CD14-positive monocyte (primary cell): ENCODE results near the gene LPIN1. TPM values are rescaled to one million over a fixed set of nuclear protein-coding genes. Genes with fewer than 3 reads are reported as not detected.
A peak's percentile ranks its signal among the peaks of the same experiment; 100 is the strongest.

Experiments used
- DNase-seq, 3 donors: peaks; one replicate each; pipeline ENCODE4 v3.0.0-alpha.2; 2011 to 2022
- H2AFZ ChIP-seq: 2 replicates; pipeline ENCODE4 v1.6.0; 2012; ENCODE audit warnings: mild to moderate bottlenecking, low read depth, low read length, inconsistent platforms; ENCODE audit not compliant: insufficient read depth, poor library complexity, severe bottlenecking
- H3K27ac ChIP-seq, 2 donors: 1 replicate in 1 of 2; 2 replicates in 1 of 2; pipeline ENCODE4 v1.5.1; 2012 to 2013; ENCODE audit warnings: low read length in 2 of 2, control low read depth in 1 of 2, inconsistent platforms in 1 of 2, low read depth in 1 of 2, mild to moderate bottlenecking in 1 of 2
- H3K27me3 ChIP-seq, 2 donors: one replicate each; pipeline versions ENCODE4 v1.6.0 to v1.6.1; 2011 to 2013; ENCODE audit warnings: low read length in 2 of 2; ENCODE audit not compliant: control insufficient read depth in 2 of 2, insufficient read depth in 2 of 2
- H3K36me3 ChIP-seq, 2 donors: replicated peaks in 1 of 2; 1 replicate in 1 of 2; 2 replicates in 1 of 2; pipeline versions ENCODE4 v1.5.1 to v1.6.1; 2012 to 2013; ENCODE audit warnings: low read length in 2 of 2, control low read depth in 1 of 2, inconsistent platforms in 1 of 2, mild to moderate bottlenecking in 1 of 2; ENCODE audit not compliant: insufficient read depth in 2 of 2, control insufficient read depth in 1 of 2
- H3K4me1 ChIP-seq, 2 donors: 1 replicate in 1 of 2; 2 replicates in 1 of 2; pipeline versions ENCODE4 v1.5.1 to v1.6.1; 2012 to 2013; ENCODE audit warnings: low read length in 2 of 2, control low read depth in 1 of 2, inconsistent platforms in 1 of 2, mild to moderate bottlenecking in 1 of 2, moderate library complexity in 1 of 2; ENCODE audit not compliant: insufficient read depth in 2 of 2, control insufficient read depth in 1 of 2
- H3K4me2 ChIP-seq: replicated peaks from 2 replicates; pipeline ENCODE3; 2012; ENCODE audit warnings: low read length, moderate library complexity, mild to moderate bottlenecking; ENCODE audit not compliant: poor library complexity, severe bottlenecking; ENCODE audit errors: extremely low read depth
- H3K4me3 ChIP-seq, 3 experiments: fragments of 200-600 bp in 1 of 3; sonication (generic) in 1 of 3; replicated peaks in 1 of 3; 1 replicate in 2 of 3; 2 replicates in 1 of 3; pipeline ENCODE4 v1.5.1; 2011 to 2013; ENCODE audit warnings: low read length in 3 of 3, mild to moderate bottlenecking in 3 of 3, control low read depth in 2 of 3, low read depth in 2 of 3, inconsistent platforms in 1 of 3, moderate library complexity in 1 of 3
- H3K79me2 ChIP-seq: 2 replicates; pipeline ENCODE4 v1.6.0; 2012; ENCODE audit warnings: mild to moderate bottlenecking, control low read depth, inconsistent platforms, low read length, moderate library complexity; ENCODE audit not compliant: insufficient read depth
- H3K9ac ChIP-seq: 2 replicates; pipeline ENCODE4 v1.6.0; 2017; ENCODE audit warnings: low read length, mild to moderate bottlenecking; ENCODE audit not compliant: insufficient read depth, poor library complexity, severe bottlenecking
- H3K9me3 ChIP-seq, 2 donors: replicated peaks in 1 of 2; 1 replicate in 1 of 2; 2 replicates in 1 of 2; pipeline versions ENCODE4 v1.5.1 to v1.6.1; 2012 to 2013; ENCODE audit warnings: low read length in 2 of 2, control low read depth in 1 of 2; ENCODE audit not compliant: control insufficient read depth in 1 of 2, insufficient read depth in 1 of 2
- H4K20me1 ChIP-seq: 2 replicates; pipeline ENCODE4 v1.6.0; 2012; ENCODE audit warnings: mild to moderate bottlenecking, low read length, control low read depth, moderate library complexity; ENCODE audit not compliant: insufficient read depth
- H3K27ac Mint-ChIP-seq, 7 donors: one replicate each; pipeline ENCODE4 v1.8.0; 2020; ENCODE audit warnings: mild to moderate bottlenecking in 7 of 7, mixed read lengths in 7 of 7, moderate library complexity in 6 of 7, inconsistent platforms in 2 of 7
- H3K27me3 Mint-ChIP-seq, 3 donors: one replicate each; pipeline ENCODE4 v1.8.0; 2021 to 2022; ENCODE audit warnings: low read depth in 3 of 3, mild to moderate bottlenecking in 3 of 3, mixed read lengths in 3 of 3, moderate library complexity in 3 of 3, inconsistent platforms in 1 of 3
- H3K36me3 Mint-ChIP-seq, 2 donors: one replicate each; pipeline ENCODE4 v1.8.0; 2020; ENCODE audit warnings: mixed read lengths in 2 of 2, inconsistent platforms in 1 of 2, mild to moderate bottlenecking in 1 of 2
- H3K4me1 Mint-ChIP-seq: one replicate; pipeline ENCODE4 v1.8.0; 2020; ENCODE audit warnings: mild to moderate bottlenecking, mixed read lengths
- H3K4me3 Mint-ChIP-seq, 2 donors: one replicate each; pipeline ENCODE4 v1.8.0; 2020; ENCODE audit warnings: mild to moderate bottlenecking in 2 of 2, mixed read lengths in 2 of 2, moderate library complexity in 1 of 2
- H3K9me3 Mint-ChIP-seq, 7 donors: one replicate each; pipeline ENCODE4 v1.8.0; 2020 to 2022; ENCODE audit warnings: mixed read lengths in 7 of 7, mild to moderate bottlenecking in 6 of 7, moderate library complexity in 6 of 7, inconsistent platforms in 2 of 7
- WGBS: methylation state at CpG from one replicate; pipeline ENCODE4 v1.1.5; 2013; ENCODE audit warnings: missing lambda C conversion rate; ENCODE audit not compliant: insufficient coverage; 5-methylcytosine and 5-hydroxymethylcytosine counted together
- intact Hi-C, 2 donors: fragments of 100-400 bp; cut with micrococcal nuclease; formaldehyde crosslinking; loops; one replicate each; pipeline versions ENCODE4 v1.15.0 to v1.15.1; 2023
- polyA plus RNA-seq, 3 donors: library from polyadenylated mRNA; depleted of rRNA in 1 of 3; unstranded in 2 of 3; stranded (reverse) in 1 of 3; fragments of 300-500 nt in 2 of 3; fragments of >200 nt in 1 of 3; fragmentation: Illumina TruSeq in 2 of 3; gene quantifications; 1 replicate in 2 of 3; 2 replicates in 1 of 3; pipeline ENCODE4 v1.2.3, GENCODE V29; 2012 to 2021
- TF ChIP-seq, protein P1 (sequence below): fragments of 200-600 bp; IDR thresholded peaks from one replicate; pipeline ENCODE4 v1.8.0; 2022; ENCODE audit warnings: antibody characterized with exemption, mild to moderate bottlenecking

LPIN1 gene
- polyA plus RNA-seq, 3 donors = 1.8 to 17.6 (median 2.7) TPM

DNA sequence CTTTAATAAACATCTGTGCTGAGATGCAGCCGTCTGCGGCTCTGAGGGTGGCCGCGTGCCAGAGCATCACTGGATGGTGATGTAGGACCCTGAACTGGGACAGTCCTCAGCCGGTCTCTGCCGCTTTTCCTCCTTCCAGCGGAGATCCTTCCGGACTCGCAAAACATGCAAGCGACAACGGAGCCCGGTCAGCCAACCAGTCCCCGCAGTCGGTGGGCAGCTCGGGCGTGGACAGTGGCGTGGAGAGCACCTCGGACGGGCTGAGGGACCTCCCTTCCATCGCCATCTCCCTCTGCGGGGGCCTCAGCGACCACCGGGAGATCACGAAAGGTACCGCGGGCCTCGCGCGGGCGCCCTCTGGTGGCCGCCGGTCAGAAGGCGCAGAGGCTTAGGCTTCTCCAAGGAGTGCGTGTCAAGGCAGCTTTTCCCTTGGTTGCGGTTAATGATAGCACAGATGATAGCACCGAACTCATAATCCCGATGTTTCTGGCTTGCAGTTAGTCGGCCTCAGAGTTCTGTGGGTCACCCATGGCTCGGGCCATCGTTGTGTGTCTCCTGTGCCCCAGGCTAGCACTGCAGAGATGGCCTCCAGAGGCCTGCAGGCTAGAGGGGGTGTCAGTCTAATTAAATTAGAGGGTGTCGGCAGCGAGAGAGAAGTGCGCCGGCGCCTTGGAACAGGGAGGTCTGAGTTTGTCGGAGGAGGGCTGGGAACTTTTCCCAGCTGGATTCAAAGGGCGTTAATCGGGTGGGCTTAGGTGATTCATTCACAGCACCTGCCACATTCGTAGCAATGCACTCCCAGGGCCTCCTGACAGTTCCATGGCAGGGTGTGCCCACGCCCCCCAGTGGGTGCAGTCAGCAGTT, 38.5 kb downstream of the LPIN1 start:
- TF ChIP-seq, protein P1, sequence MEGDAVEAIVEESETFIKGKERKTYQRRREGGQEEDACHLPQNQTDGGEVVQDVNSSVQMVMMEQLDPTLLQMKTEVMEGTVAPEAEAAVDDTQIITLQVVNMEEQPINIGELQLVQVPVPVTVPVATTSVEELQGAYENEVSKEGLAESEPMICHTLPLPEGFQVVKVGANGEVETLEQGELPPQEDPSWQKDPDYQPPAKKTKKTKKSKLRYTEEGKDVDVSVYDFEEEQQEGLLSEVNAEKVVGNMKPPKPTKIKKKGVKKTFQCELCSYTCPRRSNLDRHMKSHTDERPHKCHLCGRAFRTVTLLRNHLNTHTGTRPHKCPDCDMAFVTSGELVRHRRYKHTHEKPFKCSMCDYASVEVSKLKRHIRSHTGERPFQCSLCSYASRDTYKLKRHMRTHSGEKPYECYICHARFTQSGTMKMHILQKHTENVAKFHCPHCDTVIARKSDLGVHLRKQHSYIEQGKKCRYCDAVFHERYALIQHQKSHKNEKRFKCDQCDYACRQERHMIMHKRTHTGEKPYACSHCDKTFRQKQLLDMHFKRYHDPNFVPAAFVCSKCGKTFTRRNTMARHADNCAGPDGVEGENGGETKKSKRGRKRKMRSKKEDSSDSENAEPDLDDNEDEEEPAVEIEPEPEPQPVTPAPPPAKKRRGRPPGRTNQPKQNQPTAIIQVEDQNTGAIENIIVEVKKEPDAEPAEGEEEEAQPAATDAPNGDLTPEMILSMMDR = peak; percentile 98
- no peak overlapping the region for H3K27ac ChIP-seq
- no peaks in the 10 kb centered on the region for H3K9me3 Mint-ChIP-seq
- no peaks in the 10 kb centered on the region for H3K9me3 ChIP-seq
- DNase-seq = peak in 2 of 3 donors; percentile 7 to 17
- no peak overlapping the region for H3K27ac Mint-ChIP-seq
- peaks cover 88 to 92% of the 10 kb centered on the region in 2 donors for H3K36me3 Mint-ChIP-seq
- H3K4me3 Mint-ChIP-seq = no peak overlapping the region
- no peak overlapping the region for H3K4me3 ChIP-seq
- H4K20me1 ChIP-seq = peaks cover 5% of the 10 kb centered on the region
- no peaks in the 10 kb centered on the region for H3K79me2 ChIP-seq
- H3K4me1 Mint-ChIP-seq = no peaks in the 10 kb centered on the region
- H3K4me2 ChIP-seq = no peak overlapping the region
- H3K27me3 ChIP-seq = no peaks in the 10 kb centered on the region
- 74% methylated on average over 48 of the region's 50 CpGs for WGBS
- peaks cover 71 to 97% of the 10 kb centered on the region in 2 donors for H3K36me3 ChIP-seq
- H3K9ac ChIP-seq = no peak overlapping the region
- H3K27me3 Mint-ChIP-seq = peaks cover 0 to 3% (median 1%) of the 10 kb centered on the region in 3 donors
- H2AFZ ChIP-seq = no peak overlapping the region
- H3K4me1 ChIP-seq = no peaks in the 10 kb centered on the region
- intact Hi-C loops = loop anchor here in 1 of 2 donors (5.0 kb wide), 1 partner anchor 1222 kb away; no protein-coding TSS in a partner anchor

DNA sequence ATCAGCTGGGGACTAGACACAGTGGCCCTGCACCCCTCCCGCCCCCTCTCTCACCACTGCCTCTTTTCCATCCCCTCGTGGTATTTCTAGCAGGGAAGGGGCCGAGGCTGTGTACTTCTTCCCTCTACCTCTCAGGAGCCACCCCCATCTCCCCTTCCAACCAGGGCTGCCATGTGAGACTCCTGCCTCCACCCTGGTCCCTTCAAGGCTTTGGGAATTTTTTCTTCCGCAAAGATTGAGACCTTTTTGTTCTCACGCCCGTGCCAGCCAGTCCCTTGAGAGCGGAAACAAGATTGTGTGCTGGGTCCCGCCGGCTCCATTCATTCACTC, 39.1 kb downstream of the LPIN1 start:
- Histone ChIP-seq H2AFZ (no peak overlapping the region), H3K27me3 (no peaks in the 10 kb centered on the region), H3K4me1 (no peaks in the 10 kb centered on the region), H3K4me3 (no peak overlapping the region), H3K36me3 (peaks cover 71 to 97% of the 10 kb centered on the region in 2 donors), H3K4me2 (no peak overlapping the region), H3K79me2 (no peaks in the 10 kb centered on the region), H4K20me1 (peaks cover 5% of the 10 kb centered on the region), H3K27ac (no peak overlapping the region), H3K9ac (no peak overlapping the region), H3K9me3 (no peaks in the 10 kb centered on the region)
- Mint-ChIP-seq H3K27ac (peak overlapping the region in 1 of 7 donors; percentile 9), H3K36me3 (peaks cover 87 to 92% of the 10 kb centered on the region in 2 donors), H3K9me3 (no peaks in the 10 kb centered on the region), H3K4me1 (no peaks in the 10 kb centered on the region), H3K4me3 (no peak overlapping the region), H3K27me3 (peaks cover 0 to 3% (median 3%) of the 10 kb centered on the region in 3 donors)
- intact Hi-C loops = loop anchor here in 1 of 2 donors (5.0 kb wide), 1 partner anchor 1222 kb away; no protein-coding TSS in a partner anchor
- WGBS = 89% methylated on average over 5 of the region's 9 CpGs
- DNase-seq = no peak
- TF ChIP-seq, protein P1 = no peak
